HepG2 (cell line): ENCODE results near the gene PRPF38B. TPM values are rescaled to one million over a fixed set of nuclear protein-coding genes. Genes with fewer than 3 reads are reported as not detected.

Experiments used
- BCL6 ChIP-seq: IDR thresholded peaks from 2 replicates; pipeline ENCODE4 v1.6.1; 2016; ENCODE audit warnings: missing genetic modification reagents, missing compliant biosample characterization
- CBX5 ChIP-seq: sonication (generic); formaldehyde crosslinking; IDR thresholded peaks from 2 replicates; pipeline ENCODE4 v1.4.0; 2020; ENCODE audit warnings: missing genetic modification reagents, borderline replicate concordance
- ELF1 ChIP-seq: sonication (generic); formaldehyde crosslinking; IDR thresholded peaks from 2 replicates; pipeline ENCODE4 v1.4.0; 2020; ENCODE audit warnings: missing genetic modification reagents
- FOXP1 ChIP-seq, 2 experiments: fragments of 450-650 bp in 1 of 2; IDR thresholded peaks; 2 replicates each; pipeline ENCODE4 v1.6.1; 2017 to 2018; ENCODE audit warnings: antibody characterized with exemption in 1 of 2
- MED1 ChIP-seq: sonication (generic); formaldehyde crosslinking; IDR thresholded peaks from 2 replicates; pipeline ENCODE4 v1.4.0; 2020; ENCODE audit warnings: missing genetic modification reagents
- NFIC ChIP-seq: IDR thresholded peaks from 2 replicates; pipeline ENCODE4 v1.6.1; 2012; ENCODE audit warnings: mild to moderate bottlenecking, low read length, inconsistent platforms
- PHF5A ChIP-seq: IDR thresholded peaks from one replicate; pipeline ENCODE4 v1.6.1; 2018; ENCODE audit warnings: low read depth, missing genetic modification reagents; ENCODE audit not compliant: unreplicated experiment
- RFX1 ChIP-seq: fragments of 450-650 bp; IDR thresholded peaks from 2 replicates; pipeline ENCODE4 v1.6.1; 2017
- RXRB ChIP-seq: IDR thresholded peaks from 2 replicates; pipeline ENCODE4 v1.6.1; 2016; ENCODE audit warnings: borderline replicate concordance, missing genetic modification reagents, missing compliant biosample characterization
- SOX6 ChIP-seq, 2 experiments: fragments of 450-650 bp in 1 of 2; sonication (generic) in 1 of 2; formaldehyde crosslinking in 1 of 2; IDR thresholded peaks; 2 replicates each; pipeline versions ENCODE4 v1.4.0 to v1.6.1; 2017 to 2020; ENCODE audit warnings: antibody characterized with exemption in 1 of 2, mild to moderate bottlenecking in 1 of 2, missing genetic modification reagents in 1 of 2
- SRF ChIP-seq: IDR thresholded peaks from 2 replicates; pipeline ENCODE4 v1.6.1; 2011; ENCODE audit warnings: mild to moderate bottlenecking, low read depth, low read length, moderate library complexity
- TGIF2 ChIP-seq: IDR thresholded peaks from 2 replicates; pipeline ENCODE4 v1.6.1; 2016; ENCODE audit warnings: control low read depth, missing compliant biosample characterization
- TRIM24 ChIP-seq: sonication (generic); formaldehyde crosslinking; IDR thresholded peaks from 2 replicates; pipeline ENCODE4 v1.8.0; 2022; ENCODE audit warnings: mild to moderate bottlenecking, missing genetic modification reagents
- ZFY ChIP-seq: sonication (generic); formaldehyde crosslinking; IDR thresholded peaks from 2 replicates; pipeline ENCODE4 v1.4.0; 2020; ENCODE audit warnings: missing genetic modification reagents
- ZMYM2 ChIP-seq: sonication (generic); formaldehyde crosslinking; IDR thresholded peaks from 2 replicates; pipeline ENCODE4 v1.8.0; 2022; ENCODE audit warnings: mild to moderate bottlenecking, missing genetic modification reagents
- ZNF256 ChIP-seq: sonication (generic); formaldehyde crosslinking; conservative IDR thresholded peaks from 2 replicates; pipeline ENCODE4 v1.4.0; 2020; ENCODE audit warnings: missing genetic modification reagents
- ZNF335 ChIP-seq: sonication (generic); formaldehyde crosslinking; IDR thresholded peaks from 2 replicates; pipeline ENCODE4 v1.4.0; 2020; ENCODE audit warnings: missing genetic modification reagents
- ZNF644 ChIP-seq: IDR thresholded peaks from 2 replicates; pipeline ENCODE4 v1.6.1; 2016; ENCODE audit warnings: low read depth
- ZNF772 ChIP-seq: sonication (generic); formaldehyde crosslinking; IDR thresholded peaks from 2 replicates; pipeline ENCODE4 v1.5.0; 2020; ENCODE audit warnings: mild to moderate bottlenecking, missing genetic modification reagents
- ZNF788 ChIP-seq: sonication (generic); formaldehyde crosslinking; IDR thresholded peaks from 2 replicates; pipeline ENCODE4 v1.5.0; 2020; ENCODE audit warnings: mild to moderate bottlenecking, missing genetic modification reagents, borderline replicate concordance
- polyA plus RNA-seq, 8 experiments: library from polyadenylated mRNA; depleted of rRNA in 3 of 8; stranded (reverse) in 7 of 8; unstranded in 1 of 8; fragments of >200 nt; fragmentation: Illumina TruSeq in 4 of 8; extraction: Trizol in 4 of 8; gene quantifications; 2 replicates each; pipeline versions ENCODE4 v1.2.1 to v1.2.3, GENCODE V29; 2011 to 2016; ENCODE audit warnings: low read depth in 4 of 8, missing spikeins in 1 of 8, mixed read lengths in 1 of 8; ENCODE audit not compliant: insufficient read depth in 1 of 8
- total RNA-seq, 5 experiments: library from RNA; depleted of rRNA; stranded (reverse); fragments of >200 nt; fragmentation: Illumina TruSeq; extraction: Trizol; gene quantifications; 2 replicates each; pipeline ENCODE4 v1.2.3, GENCODE V29; 2016; ENCODE audit warnings: low read depth in 1 of 5
- TF ChIP-seq, protein P1 (sequence below): sonication (generic); formaldehyde crosslinking; IDR thresholded peaks from 2 replicates; pipeline ENCODE4 v1.4.0; 2020; ENCODE audit warnings: missing genetic modification reagents
- TF ChIP-seq, protein P2 (sequence below), 2 experiments: sonication (generic) in 1 of 2; formaldehyde crosslinking in 1 of 2; IDR thresholded peaks; 2 replicates each; pipeline versions ENCODE4 v1.5.1 to v1.6.1; 2011 to 2020; ENCODE audit warnings: borderline replicate concordance in 1 of 2, low read depth in 1 of 2, low read length in 1 of 2, mild to moderate bottlenecking in 1 of 2, missing genetic modification reagents in 1 of 2, moderate library complexity in 1 of 2
- TF ChIP-seq, protein P3 (sequence below): IDR thresholded peaks from 2 replicates; pipeline ENCODE4 v1.6.1; 2016
- TF ChIP-seq, protein P4 (sequence below): sonication (generic); formaldehyde crosslinking; IDR thresholded peaks from 2 replicates; pipeline ENCODE4 v1.4.0; 2020; ENCODE audit warnings: missing genetic modification reagents, borderline replicate concordance

The PRPF38B gene
- total and polyA plus RNA-seq, 2 of the 13 experiments (the other 11 are each of a cell fraction or from before 2014, with no cell fraction given) = 25.7 to 29.7 TPM

DNA sequence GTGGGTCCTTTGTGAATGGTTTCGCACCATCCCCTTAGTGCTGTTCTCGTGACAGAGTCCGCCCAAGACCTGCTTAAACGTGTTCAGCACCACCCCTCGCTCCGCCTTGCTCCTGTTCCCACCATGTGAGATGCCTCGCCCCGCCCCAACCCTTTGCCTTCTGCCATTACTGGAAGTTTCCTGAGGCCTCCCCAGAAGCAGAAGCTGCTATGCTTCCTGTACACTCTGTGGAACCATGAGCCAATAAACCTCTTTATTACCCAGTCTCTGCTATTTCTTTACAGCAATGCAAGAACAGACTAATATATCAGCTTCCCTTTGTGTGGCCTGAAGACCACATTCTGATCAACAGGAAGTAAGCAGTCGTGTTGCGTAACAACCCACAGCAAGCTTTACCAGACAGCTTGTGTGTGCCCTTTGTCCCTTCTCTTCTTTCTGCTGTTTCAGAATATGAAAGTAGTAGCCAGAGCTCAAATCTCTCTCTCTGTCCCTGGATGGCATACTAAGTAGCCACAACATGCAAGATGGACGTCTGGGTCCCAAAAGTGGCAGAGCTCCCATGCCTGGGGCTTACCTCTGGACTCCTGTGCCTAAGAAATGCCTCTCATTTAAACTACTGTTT, 45.4 kb upstream of the PRPF38B start (continued):
- TF ChIP-seq, protein P1, sequence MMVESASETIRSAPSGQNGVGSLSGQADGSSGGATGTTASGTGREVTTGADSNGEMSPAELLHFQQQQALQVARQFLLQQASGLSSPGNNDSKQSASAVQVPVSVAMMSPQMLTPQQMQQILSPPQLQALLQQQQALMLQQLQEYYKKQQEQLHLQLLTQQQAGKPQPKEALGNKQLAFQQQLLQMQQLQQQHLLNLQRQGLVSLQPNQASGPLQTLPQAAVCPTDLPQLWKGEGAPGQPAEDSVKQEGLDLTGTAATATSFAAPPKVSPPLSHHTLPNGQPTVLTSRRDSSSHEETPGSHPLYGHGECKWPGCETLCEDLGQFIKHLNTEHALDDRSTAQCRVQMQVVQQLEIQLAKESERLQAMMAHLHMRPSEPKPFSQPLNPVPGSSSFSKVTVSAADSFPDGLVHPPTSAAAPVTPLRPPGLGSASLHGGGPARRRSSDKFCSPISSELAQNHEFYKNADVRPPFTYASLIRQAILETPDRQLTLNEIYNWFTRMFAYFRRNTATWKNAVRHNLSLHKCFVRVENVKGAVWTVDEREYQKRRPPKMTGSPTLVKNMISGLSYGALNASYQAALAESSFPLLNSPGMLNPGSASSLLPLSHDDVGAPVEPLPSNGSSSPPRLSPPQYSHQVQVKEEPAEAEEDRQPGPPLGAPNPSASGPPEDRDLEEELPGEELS = peak; percentile 89
- TF ChIP-seq, protein P2, sequence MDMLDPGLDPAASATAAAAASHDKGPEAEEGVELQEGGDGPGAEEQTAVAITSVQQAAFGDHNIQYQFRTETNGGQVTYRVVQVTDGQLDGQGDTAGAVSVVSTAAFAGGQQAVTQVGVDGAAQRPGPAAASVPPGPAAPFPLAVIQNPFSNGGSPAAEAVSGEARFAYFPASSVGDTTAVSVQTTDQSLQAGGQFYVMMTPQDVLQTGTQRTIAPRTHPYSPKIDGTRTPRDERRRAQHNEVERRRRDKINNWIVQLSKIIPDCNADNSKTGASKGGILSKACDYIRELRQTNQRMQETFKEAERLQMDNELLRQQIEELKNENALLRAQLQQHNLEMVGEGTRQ (IDR thresholded peaks at IDR 0.05; ENCODE audit: low read depth, low read length) = no peak
- TF ChIP-seq, protein P2 (CRISPR knock-in tag; IDR thresholded peaks at IDR 0.05; ENCODE audit: borderline replicate concordance) = 0 out of 2 replicates have a peak, but pooled peaks have one; percentile 16
- TF ChIP-seq, protein P3, sequence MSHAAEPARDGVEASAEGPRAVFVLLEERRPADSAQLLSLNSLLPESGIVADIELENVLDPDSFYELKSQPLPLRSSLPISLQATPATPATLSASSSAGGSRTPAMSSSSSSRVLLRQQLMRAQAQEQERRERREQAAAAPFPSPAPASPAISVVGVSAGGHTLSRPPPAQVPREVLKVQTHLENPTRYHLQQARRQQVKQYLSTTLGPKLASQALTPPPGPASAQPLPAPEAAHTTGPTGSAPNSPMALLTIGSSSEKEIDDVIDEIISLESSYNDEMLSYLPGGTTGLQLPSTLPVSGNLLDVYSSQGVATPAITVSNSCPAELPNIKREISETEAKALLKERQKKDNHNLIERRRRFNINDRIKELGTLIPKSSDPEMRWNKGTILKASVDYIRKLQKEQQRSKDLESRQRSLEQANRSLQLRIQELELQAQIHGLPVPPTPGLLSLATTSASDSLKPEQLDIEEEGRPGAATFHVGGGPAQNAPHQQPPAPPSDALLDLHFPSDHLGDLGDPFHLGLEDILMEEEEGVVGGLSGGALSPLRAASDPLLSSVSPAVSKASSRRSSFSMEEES (CRISPR knock-in tag) = 0 out of 2 replicates have a peak, but pooled peaks have one; percentile 23
- TF ChIP-seq ZNF644 (peak; percentile 91), ELF1 (CRISPR knock-in tag) (peak; percentile 81), ZFY (CRISPR knock-in tag) (peak; percentile 23; the same call in 1 of the 2 replicates), ZNF772 (CRISPR knock-in tag) (peak; percentile 83), RFX1 (no peak), RXRB (CRISPR knock-in tag) (peak; percentile 87), SRF (no peak), TGIF2 (CRISPR knock-in tag) (peak; percentile 46; the same call in 1 of the 2 replicates), MED1 (CRISPR knock-in tag) (peak; percentile 50; the same call in 1 of the 2 replicates), ZNF788 (peak; percentile 55; the same call in 1 of the 2 replicates), NFIC (no peak), ZNF256 (CRISPR knock-in tag) (no peak), PHF5A (CRISPR knock-in tag) (peak; percentile 33), BCL6 (CRISPR knock-in tag) (peak; percentile 64), ZMYM2 (CRISPR knock-in tag) (0 out of 2 replicates have a peak, but pooled peaks have one; percentile 24), TRIM24 (CRISPR knock-in tag) (peak; percentile 92; the same call in 1 of the 2 replicates), FOXP1 (IDR thresholded peaks at IDR 0.05) (no peak), FOXP1 (CRISPR knock-in tag; IDR thresholded peaks at IDR 0.05) (peak; percentile 92), SOX6 (IDR thresholded peaks at IDR 0.05) (no peak), SOX6 (CRISPR knock-in tag; IDR thresholded peaks at IDR 0.05) (peak; percentile 80), ZNF335 (0 out of 2 replicates have a peak, but pooled peaks have one; percentile 42), CBX5 (CRISPR knock-in tag) (peak; percentile 79; the same call in 1 of the 2 replicates)
- TF ChIP-seq, protein P4, sequence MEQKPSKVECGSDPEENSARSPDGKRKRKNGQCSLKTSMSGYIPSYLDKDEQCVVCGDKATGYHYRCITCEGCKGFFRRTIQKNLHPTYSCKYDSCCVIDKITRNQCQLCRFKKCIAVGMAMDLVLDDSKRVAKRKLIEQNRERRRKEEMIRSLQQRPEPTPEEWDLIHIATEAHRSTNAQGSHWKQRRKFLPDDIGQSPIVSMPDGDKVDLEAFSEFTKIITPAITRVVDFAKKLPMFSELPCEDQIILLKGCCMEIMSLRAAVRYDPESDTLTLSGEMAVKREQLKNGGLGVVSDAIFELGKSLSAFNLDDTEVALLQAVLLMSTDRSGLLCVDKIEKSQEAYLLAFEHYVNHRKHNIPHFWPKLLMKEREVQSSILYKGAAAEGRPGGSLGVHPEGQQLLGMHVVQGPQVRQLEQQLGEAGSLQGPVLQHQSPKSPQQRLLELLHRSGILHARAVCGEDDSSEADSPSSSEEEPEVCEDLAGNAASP = peak; percentile 46; the same call in 1 of the 2 replicates
